ENCODE data around the gene RXRG.

RXRG gene

DNA sequence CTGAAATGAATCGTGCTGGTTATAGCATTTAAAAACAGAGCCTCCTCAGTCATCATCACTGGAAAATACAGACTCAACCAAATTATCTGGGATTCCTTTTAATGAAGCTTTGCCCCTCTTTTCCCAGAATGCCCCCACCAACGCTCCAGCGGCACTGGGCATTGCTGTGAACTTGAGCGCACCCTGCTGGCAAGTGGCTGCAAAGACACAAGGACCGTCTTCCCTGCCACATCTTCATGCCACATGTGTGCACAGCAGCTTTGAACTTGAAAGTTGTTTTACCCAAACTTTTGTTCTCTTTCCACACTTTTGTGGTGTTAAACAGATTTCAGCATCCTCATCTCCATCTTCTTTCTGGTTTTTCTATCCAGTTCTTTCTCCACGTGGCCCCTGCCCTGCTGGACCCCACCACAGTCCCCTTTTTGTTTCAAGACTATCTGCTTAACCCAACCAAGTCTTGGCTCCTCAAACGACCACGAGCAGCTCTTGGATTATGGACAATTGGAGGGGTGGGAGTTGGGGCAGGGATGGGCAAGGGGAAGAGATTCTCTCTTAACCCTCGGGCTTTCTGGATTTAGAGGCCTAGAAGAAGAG is 75.6 kb downstream of the RXRG start:
- peak; percentile 49 for DNase-seq (ENCODE audit: low spot score)

DNA sequence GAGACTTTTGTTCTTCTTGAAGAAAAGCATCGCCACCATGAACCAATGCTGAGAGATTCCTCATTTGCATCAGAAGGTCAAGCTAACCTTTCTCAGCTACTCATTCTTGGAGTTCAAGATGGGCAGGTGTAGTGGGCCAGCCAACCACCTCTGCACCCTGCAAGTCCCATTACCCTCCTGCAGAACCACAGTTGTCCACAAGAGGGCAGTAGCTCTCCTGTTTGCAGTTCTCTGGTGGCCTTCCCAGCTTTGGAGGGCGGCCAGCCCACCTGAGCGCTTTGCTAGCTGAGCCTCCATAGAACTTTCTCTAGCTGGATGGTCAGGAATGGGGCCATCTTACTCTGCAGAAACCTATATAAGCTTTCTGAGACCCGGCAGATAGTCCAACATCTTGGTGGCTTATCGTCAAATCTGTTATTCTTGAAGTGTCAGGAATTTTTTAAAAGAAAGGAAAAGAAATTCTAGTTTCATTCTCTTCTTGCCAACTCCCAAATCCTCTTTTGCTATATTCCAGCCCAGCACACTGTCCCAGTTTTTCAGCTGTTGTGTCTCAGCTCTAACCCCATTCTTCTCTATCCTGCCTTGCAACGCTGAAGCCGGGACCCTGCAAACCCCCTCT is 77.4 kb downstream of the RXRG start:
- DNase-seq (ENCODE audit: low spot score), result peak; percentile 77

DNA sequence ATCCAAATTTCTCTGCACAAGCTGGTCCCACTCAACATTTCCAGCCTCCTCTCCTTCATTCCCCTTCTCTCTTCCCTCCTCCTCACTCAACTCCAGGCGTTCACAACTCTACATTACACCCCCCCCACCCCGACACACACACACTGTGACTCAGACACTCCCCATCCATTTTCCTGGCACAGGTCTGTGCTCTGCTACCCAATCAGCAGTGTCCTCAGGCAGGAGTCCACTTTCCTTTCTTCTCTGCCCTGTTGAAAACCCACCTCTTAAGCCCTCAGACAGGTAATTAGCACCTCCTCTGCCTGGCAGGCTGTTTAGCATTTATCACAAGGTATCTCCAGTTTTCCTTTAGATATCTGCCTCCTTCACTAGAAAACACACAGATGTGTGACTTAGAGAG is 79.6 kb downstream of the RXRG start:
- no peak for DNase-seq (ENCODE audit: low spot score)

DNA sequence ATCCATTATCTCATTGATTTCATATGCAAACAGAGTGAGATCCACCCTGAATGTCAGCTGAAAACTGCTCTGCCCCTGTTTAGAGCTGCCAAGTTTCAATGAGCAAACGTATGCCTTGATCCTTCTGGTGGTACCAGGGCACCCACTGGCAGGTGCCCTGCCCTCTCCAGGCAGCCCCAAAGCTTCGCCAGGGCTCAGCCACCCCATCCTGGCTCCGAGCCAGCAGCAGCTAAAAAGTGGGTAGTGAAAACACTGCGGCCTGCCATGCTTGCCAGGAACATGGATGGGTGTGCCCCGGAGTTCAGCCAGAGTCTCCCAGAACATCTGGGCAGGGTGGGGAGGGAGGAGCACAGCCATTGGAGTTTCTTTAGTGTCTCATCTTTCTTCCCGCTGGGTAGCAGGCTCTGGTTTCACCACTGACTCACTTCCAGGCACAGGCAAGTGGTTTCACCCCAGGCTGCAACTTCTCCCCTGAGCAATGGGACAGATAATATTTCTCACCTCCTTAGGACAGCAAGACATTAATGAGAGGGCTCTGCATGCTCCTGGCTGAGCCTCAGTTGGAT is 80.3 kb downstream of the RXRG start:
- no peak for DNase-seq (ENCODE audit: low spot score)

GRCh38 chr1:165356876-165357275 is 88.0 kb downstream of the RXRG start:
- no peak for DNase-seq (ENCODE audit: low spot score)

DNA sequence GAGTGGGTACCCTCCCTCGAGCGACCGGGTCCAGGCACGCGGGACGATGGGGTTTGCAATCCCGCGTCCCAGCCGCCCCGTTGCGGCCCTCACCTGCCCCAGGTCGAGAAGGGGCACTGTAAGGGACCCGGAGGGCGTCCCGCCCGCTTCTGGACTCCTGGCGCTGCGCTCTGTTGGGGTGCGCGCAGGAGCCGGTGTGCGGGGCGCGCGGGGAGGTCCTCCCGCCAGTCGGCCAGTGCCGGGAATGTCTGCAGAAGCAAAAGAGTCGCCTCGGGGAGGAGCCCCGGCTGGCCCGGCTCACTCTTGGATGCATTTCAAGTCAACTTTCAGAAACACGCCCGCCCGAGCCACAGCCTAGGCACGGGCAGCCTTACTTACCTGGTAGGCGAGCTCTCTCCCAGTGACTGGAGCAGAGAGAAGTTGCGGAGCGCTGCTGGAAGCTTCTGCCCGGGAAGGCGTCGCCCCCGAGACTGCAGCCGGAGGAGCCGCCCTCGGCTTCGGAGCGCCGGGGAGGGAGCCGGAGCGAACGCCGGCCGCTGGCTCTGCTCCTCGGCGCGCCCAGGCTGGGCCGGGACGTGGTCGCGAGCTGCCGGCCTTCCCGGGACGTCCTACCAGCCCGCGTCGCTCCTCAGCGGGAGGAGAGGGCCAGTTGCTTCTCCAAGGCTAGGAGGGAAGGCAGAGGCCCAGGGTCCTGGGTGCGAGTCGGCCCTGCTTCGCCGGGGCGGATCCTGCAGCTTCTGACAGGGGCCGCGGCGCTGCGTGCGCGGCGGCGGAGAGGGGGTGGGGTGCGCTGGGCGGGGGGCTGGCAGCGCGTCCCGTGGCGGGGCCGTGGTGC is 88.7 kb downstream of the RXRG start, which contains the start of gene LMX1A:
Gene LMX1A (minus strand): TSS at position 739 of the 835 bp plus-strand sequence. CDS start 1,156 bp downstream, outside the sequence.
- no peak for DNase-seq (ENCODE audit: low spot score)

- no peak for DNase-seq (ENCODE audit: low spot score)
These were observed 89.6 kb downstream of the RXRG start for GRCh38 chr1:165355139-165355976.

- DNase-seq (ENCODE audit: low spot score), result no peak
These were observed 90.2 kb downstream of the RXRG start for GRCh38 chr1:165354739-165355138.

DNA sequence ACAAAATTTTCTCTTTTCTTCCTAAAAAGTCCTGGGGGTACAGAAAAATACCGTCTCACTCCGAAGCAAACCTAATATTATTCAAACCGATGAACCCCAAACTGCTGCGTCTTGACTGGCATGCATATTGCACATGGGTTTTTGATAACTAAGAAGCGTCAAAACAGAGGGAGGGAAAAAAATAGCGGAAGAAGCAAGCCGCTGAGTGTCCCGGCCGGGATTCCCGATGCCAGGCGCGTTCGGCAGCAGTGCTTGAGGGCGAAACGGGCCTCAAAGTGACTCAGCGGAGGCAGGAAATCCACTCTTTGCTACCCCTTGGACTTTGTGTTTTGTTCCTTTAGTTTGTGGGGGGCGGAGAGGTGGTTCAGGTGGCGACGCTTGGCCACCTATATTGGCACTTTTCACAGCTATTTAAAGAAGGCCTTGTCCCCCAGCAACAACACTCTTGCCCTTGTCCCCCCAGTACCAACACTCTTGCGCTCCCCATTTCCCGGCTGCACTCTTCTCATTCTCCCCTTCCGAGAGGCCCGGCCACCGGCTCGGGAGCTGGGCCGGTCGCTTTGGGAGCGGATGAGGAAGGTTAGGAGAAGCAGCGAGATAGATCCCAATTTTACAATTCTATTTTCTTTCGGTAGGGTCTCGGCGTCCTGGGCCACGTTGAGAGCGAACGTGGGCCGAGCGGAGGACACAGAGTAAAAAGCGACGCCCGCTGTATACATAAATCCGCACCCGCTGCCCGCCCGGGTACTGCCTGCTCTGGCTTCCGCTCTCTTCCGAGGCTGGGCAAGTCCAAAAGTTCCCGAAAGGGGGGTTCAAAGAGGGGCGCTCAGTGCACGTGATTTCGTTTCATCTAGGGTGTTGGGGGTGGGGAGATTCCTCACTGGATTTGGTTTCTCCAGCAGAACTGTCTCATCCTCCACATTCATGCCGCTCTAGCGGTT is 90.9 kb downstream of the RXRG start:
- DNase-seq (ENCODE audit: low spot score), result no peak

DNA sequence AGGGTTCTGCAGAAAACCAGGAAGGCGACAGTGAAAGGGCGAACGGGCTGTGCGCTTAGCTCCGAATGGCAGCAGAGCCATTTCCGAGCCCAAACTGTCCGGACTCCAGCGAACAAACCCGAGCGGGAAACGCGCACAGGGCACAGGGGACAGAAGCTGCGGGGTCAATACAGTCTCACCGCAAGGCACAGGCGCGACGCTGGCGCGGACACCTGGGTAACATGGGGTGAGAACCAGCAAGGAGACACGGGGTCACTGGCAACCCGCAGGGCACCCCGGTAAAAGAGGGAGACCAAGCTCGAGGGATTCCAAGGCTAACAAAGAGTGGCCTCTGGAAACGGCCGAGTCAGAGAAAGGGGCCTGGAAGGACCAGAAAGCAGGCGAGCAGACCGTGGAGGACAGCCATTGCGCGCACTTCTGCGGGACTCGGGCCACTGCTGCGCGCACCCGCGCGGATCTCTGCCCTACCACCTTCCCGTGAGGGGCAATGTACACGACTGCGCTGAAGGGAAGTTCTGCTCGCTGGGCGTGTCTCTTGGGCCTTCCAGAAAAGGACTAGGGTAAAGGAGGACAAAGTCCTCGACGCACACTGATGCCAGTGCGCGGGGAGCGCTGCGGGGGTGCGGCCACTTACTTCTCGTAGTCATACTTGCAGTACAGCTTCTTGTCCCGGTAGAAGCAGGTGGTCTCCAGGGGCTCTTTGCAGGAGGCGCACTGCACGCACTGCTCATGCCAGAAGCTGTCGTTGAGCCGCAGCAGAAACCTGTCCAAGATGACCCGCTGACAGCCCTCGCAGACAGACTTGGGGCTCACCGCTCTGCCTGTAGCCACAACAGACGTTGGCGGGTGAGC is 92.3 kb downstream of the RXRG start:
- no peak for DNase-seq (ENCODE audit: low spot score)

GRCh38 chr1:165351863-165352441 is 93.0 kb downstream of the RXRG start:
- DNase-seq (ENCODE audit: low spot score), result no peak
